ENCODE results near the gene CHRNA3.

The CHRNA3 gene

DNA sequence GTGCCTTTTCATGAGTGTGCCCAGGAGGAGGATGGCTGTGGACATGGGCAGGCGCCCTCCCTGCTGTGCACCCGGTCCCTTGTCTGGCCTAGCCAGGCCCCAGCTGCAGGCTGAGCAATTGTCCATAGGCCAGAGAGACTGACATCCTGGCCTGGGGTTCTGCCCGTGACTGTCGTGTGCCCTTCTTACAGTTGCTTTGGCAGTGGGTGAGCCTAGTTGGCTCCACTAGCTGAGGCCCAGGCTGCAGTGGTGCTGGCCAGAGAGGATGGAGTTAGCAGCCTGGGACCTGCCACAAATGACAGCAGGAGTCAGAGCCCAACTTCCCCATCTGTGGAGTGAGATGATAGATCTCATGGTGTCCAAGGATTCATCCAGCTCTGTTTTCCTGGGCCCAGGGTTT lies 29.2 kb upstream of the CHRNA3 start:
- Histone ChIP-seq H3K27me3 (ENCODE audit: control insufficient read depth in 1 of 2, insufficient read depth in 1 of 2, low read length in 2 of 2) (peaks cover 33 to 41% of the 10 kb centered on the region in 2 experiments), H3K36me3 (ENCODE audit: control insufficient read depth in 1 of 2, insufficient read depth in 2 of 2, low read depth in 1 of 2, low read length in 2 of 2) (no peaks in the 10 kb centered on the region), H4K91ac (ENCODE audit: low read length) (no peak overlapping the region), H3K79me1 (replicated peaks; ENCODE audit: low read length, poor library complexity, severe bottlenecking) (no peaks in the 10 kb centered on the region), H3K4me1 (ENCODE audit: control insufficient read depth, insufficient read depth, low read depth, low read length) (no peaks in the 10 kb centered on the region), H2BK12ac (ENCODE audit: low read length in 2 of 2) (no peak overlapping the region), H2BK5ac (ENCODE audit: low read depth, low read length, poor library complexity, severe bottlenecking) (no peak overlapping the region), H2AK5ac (ENCODE audit: low read length, severe bottlenecking) (no peak overlapping the region), H3K23ac (ENCODE audit: low read length in 2 of 2) (no peak overlapping the region), H2BK120ac (ENCODE audit: low read depth, low read length) (no peak overlapping the region), H3K18ac (ENCODE audit: low read depth in 1 of 2, low read length in 2 of 2) (no peak overlapping the region), H3K27ac (ENCODE audit: low read length, poor library complexity, severe bottlenecking) (no peak overlapping the region), H4K8ac (ENCODE audit: low read length) (no peak overlapping the region), H2AFZ (ENCODE audit: low read depth, low read length) (no peak overlapping the region), H3K9ac (ENCODE audit: low read length) (no peak overlapping the region), H3K4ac (ENCODE audit: low read depth in 1 of 2, low read length in 2 of 2) (no peak overlapping the region), H2BK15ac (ENCODE audit: low read depth, poor library complexity, severe bottlenecking) (no peak overlapping the region), H3K4me2 (ENCODE audit: low read length, poor library complexity, severe bottlenecking) (no peak overlapping the region), H3K4me3 (ENCODE audit: insufficient read depth in 1 of 2, low read depth in 1 of 2, low read length in 2 of 2) (no peak overlapping the region), H3K14ac (ENCODE audit: low read length in 2 of 2) (no peak overlapping the region), H3K9me3 (ENCODE audit: control insufficient read depth, low read length) (no peaks in the 10 kb centered on the region)
- 84% methylated on average over 4 of the region's 4 CpGs for WGBS
- no peak for DNase-seq

DNA sequence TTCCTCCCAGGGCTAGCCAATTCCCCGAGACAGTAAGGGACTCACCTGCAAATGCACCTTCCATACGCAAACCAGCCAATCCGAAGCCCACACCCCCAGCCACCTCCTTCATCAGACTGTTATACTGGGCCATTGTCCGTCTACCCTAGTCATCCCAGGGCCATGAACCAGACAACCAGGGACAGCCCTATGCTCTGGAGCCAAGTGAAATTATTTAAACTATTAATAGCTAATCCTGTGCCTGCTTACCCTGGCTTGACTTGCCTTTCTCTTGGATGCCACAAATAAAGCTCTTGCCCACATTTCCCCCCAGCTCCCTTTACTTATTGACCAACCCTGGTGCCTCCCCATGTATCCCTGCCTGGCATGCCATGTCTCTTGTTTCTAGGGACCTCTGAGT lies 24.2 kb upstream of the CHRNA3 start:
- Histone ChIP-seq H3K14ac (ENCODE audit: low read length in 2 of 2) (no peak overlapping the region), H3K4ac (ENCODE audit: low read depth in 1 of 2, low read length in 2 of 2) (no peak overlapping the region), H4K91ac (ENCODE audit: low read length) (no peak overlapping the region), H3K27ac (ENCODE audit: low read length, poor library complexity, severe bottlenecking) (no peak overlapping the region), H3K9me3 (ENCODE audit: control insufficient read depth, low read length) (no peaks in the 10 kb centered on the region), H2BK5ac (ENCODE audit: low read depth, low read length, poor library complexity, severe bottlenecking) (no peak overlapping the region), H3K4me3 (ENCODE audit: insufficient read depth in 1 of 2, low read depth in 1 of 2, low read length in 2 of 2) (no peak overlapping the region), H3K36me3 (ENCODE audit: control insufficient read depth in 1 of 2, insufficient read depth in 2 of 2, low read depth in 1 of 2, low read length in 2 of 2) (no peaks in the 10 kb centered on the region), H2BK12ac (ENCODE audit: low read length in 2 of 2) (no peak overlapping the region), H3K9ac (ENCODE audit: low read length) (no peak overlapping the region), H3K27me3 (ENCODE audit: control insufficient read depth in 1 of 2, insufficient read depth in 1 of 2, low read length in 2 of 2) (peaks cover 19 to 28% of the 10 kb centered on the region in 2 experiments), H3K4me2 (ENCODE audit: low read length, poor library complexity, severe bottlenecking) (no peak overlapping the region), H2BK15ac (ENCODE audit: low read depth, poor library complexity, severe bottlenecking) (no peak overlapping the region), H2AFZ (ENCODE audit: low read depth, low read length) (no peak overlapping the region), H3K4me1 (ENCODE audit: control insufficient read depth, insufficient read depth, low read depth, low read length) (peaks cover 12% of the 10 kb centered on the region), H4K8ac (ENCODE audit: low read length) (no peak overlapping the region), H3K23ac (ENCODE audit: low read length in 2 of 2) (no peak overlapping the region), H3K18ac (ENCODE audit: low read depth in 1 of 2, low read length in 2 of 2) (no peak overlapping the region), H2AK5ac (ENCODE audit: low read length, severe bottlenecking) (no peak overlapping the region), H3K79me1 (replicated peaks; ENCODE audit: low read length, poor library complexity, severe bottlenecking) (no peaks in the 10 kb centered on the region), H2BK120ac (ENCODE audit: low read depth, low read length) (no peak overlapping the region)
- WGBS = 82% methylated on average over 4 of the region's 4 CpGs
- no peak for DNase-seq

- H4K8ac ChIP-seq (ENCODE audit: low read length) = no peak overlapping the region
- no peak overlapping the region for H3K27ac ChIP-seq (ENCODE audit: low read length, poor library complexity, severe bottlenecking)
- no peak overlapping the region for H4K91ac ChIP-seq (ENCODE audit: low read length)
- H3K36me3 ChIP-seq (ENCODE audit: control insufficient read depth in 1 of 2, insufficient read depth in 2 of 2, low read depth in 1 of 2, low read length in 2 of 2) = no peaks in the 10 kb centered on the region
- H3K79me1 ChIP-seq (replicated peaks; ENCODE audit: low read length, poor library complexity, severe bottlenecking) = no peaks in the 10 kb centered on the region
- 97% methylated on average over 4 of the region's 5 CpGs for WGBS
- H3K4me3 ChIP-seq (ENCODE audit: insufficient read depth in 1 of 2, low read depth in 1 of 2, low read length in 2 of 2) = no peak overlapping the region
- H2BK120ac ChIP-seq (ENCODE audit: low read depth, low read length) = no peak overlapping the region
- no peak overlapping the region for H2BK15ac ChIP-seq (ENCODE audit: low read depth, poor library complexity, severe bottlenecking)
- no peak overlapping the region for H3K23ac ChIP-seq (ENCODE audit: low read length in 2 of 2)
- no peak overlapping the region for H2AK5ac ChIP-seq (ENCODE audit: low read length, severe bottlenecking)
- H3K4ac ChIP-seq (ENCODE audit: low read depth in 1 of 2, low read length in 2 of 2) = no peak overlapping the region
- no peak overlapping the region for H3K14ac ChIP-seq (ENCODE audit: low read length in 2 of 2)
- DNase-seq = no peak
- H3K9ac ChIP-seq (ENCODE audit: low read length) = no peak overlapping the region
- no peak overlapping the region for H2AFZ ChIP-seq (ENCODE audit: low read depth, low read length)
- H3K18ac ChIP-seq (ENCODE audit: low read depth in 1 of 2, low read length in 2 of 2) = no peak overlapping the region
- H3K27me3 ChIP-seq (ENCODE audit: control insufficient read depth in 1 of 2, insufficient read depth in 1 of 2, low read length in 2 of 2) = peaks cover 25 to 40% of the 10 kb centered on the region in 2 experiments
- no peak overlapping the region for H2BK5ac ChIP-seq (ENCODE audit: low read depth, low read length, poor library complexity, severe bottlenecking)
- no peaks in the 10 kb centered on the region for H3K9me3 ChIP-seq (ENCODE audit: control insufficient read depth, low read length)
- no peak overlapping the region for H3K4me2 ChIP-seq (ENCODE audit: low read length, poor library complexity, severe bottlenecking)
- peaks cover 12% of the 10 kb centered on the region for H3K4me1 ChIP-seq (ENCODE audit: control insufficient read depth, insufficient read depth, low read depth, low read length)
- H2BK12ac ChIP-seq (ENCODE audit: low read length in 2 of 2) = no peak overlapping the region
Observed at GRCh38 chr15:78642331-78642730, 21.5 kb upstream of the CHRNA3 start.

DNA sequence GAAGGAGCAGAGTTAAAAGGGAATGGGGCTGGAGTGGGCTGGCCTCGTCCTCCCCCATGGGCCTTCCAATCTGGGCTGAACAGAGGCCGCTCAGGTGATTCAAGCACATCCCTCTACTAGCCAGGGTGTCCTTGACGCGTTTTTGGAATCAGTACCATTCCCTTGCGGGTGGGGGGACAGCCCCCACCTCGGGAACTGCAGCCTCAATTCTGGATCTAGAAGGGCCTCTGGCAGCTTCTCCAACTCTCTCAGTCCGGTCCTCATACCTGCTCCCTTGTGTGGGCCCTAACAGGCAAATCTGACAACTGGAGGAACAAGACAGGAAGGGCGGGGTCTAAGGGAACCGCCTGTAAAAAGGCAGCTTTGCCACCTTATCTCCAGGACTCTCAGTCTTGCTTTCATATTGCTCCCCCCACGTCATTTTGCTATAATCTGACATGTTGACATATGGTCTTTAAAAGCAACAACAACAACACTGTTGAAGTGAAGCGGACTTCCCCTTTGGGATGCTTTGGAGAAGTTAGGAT lies 21.0 kb upstream of the CHRNA3 start:
- Histone ChIP-seq H2AK5ac (ENCODE audit: low read length, severe bottlenecking) (no peak overlapping the region), H3K4me2 (ENCODE audit: low read length, poor library complexity, severe bottlenecking) (no peak overlapping the region), H3K27me3 (ENCODE audit: control insufficient read depth in 1 of 2, insufficient read depth in 1 of 2, low read length in 2 of 2) (peaks cover 30 to 46% of the 10 kb centered on the region in 2 experiments), H3K4ac (ENCODE audit: low read depth in 1 of 2, low read length in 2 of 2) (no peak overlapping the region), H3K36me3 (ENCODE audit: control insufficient read depth in 1 of 2, insufficient read depth in 2 of 2, low read depth in 1 of 2, low read length in 2 of 2) (no peaks in the 10 kb centered on the region), H2BK5ac (ENCODE audit: low read depth, low read length, poor library complexity, severe bottlenecking) (no peak overlapping the region), H3K4me1 (ENCODE audit: control insufficient read depth, insufficient read depth, low read depth, low read length) (peaks cover 12% of the 10 kb centered on the region), H3K14ac (ENCODE audit: low read length in 2 of 2) (no peak overlapping the region), H4K8ac (ENCODE audit: low read length) (no peak overlapping the region), H3K9me3 (ENCODE audit: control insufficient read depth, low read length) (no peaks in the 10 kb centered on the region), H2AFZ (ENCODE audit: low read depth, low read length) (no peak overlapping the region), H2BK12ac (ENCODE audit: low read length in 2 of 2) (no peak overlapping the region), H3K4me3 (ENCODE audit: insufficient read depth in 1 of 2, low read depth in 1 of 2, low read length in 2 of 2) (no peak overlapping the region), H2BK120ac (ENCODE audit: low read depth, low read length) (no peak overlapping the region), H2BK15ac (ENCODE audit: low read depth, poor library complexity, severe bottlenecking) (no peak overlapping the region), H3K79me1 (replicated peaks; ENCODE audit: low read length, poor library complexity, severe bottlenecking) (no peaks in the 10 kb centered on the region), H4K91ac (ENCODE audit: low read length) (no peak overlapping the region), H3K23ac (ENCODE audit: low read length in 2 of 2) (no peak overlapping the region), H3K9ac (ENCODE audit: low read length) (no peak overlapping the region), H3K27ac (ENCODE audit: low read length, poor library complexity, severe bottlenecking) (no peak overlapping the region), H3K18ac (ENCODE audit: low read depth in 1 of 2, low read length in 2 of 2) (no peak overlapping the region)
- no peak for DNase-seq
- WGBS = 40% methylated on average over 9 of the region's 11 CpGs

Data from mesenchymal stem cell (in vitro differentiated cells and primary cell).